Measurements from ENCODE around the gene PARD3. TPM values are rescaled to one million over a fixed set of nuclear protein-coding genes. Genes with fewer than 3 reads are reported as not detected.
"Not testable (repeated sequence)": the region's sequence is repeated elsewhere in the genome, so short reads cannot be mapped to it uniquely, and the experiment has no call there.

PARD3 gene
- total RNA-seq, 1 experiment from 2014 or later, result 55.3 TPM

- no peak for DNase-seq (ENCODE audit: low read depth)
Measured at GRCh38 chr10:34433241-34434076, 381.6 kb downstream of the PARD3 start.

- no peak for DNase-seq (ENCODE audit: low read depth)
Measured at GRCh38 chr10:34432589-34432988, 382.5 kb downstream of the PARD3 start.

- DNase-seq (ENCODE audit: low read depth), result no peak
Measured at GRCh38 chr10:34430685-34431084, 384.4 kb downstream of the PARD3 start.

GRCh38 chr10:34428501-34428900, 386.6 kb downstream of the PARD3 start:
- DNase-seq (ENCODE audit: low read depth), result no peak

- no peak for DNase-seq (ENCODE audit: low read depth)
Measured at GRCh38 chr10:34427911-34428216, 387.2 kb downstream of the PARD3 start.

- DNase-seq (ENCODE audit: low read depth), result not testable (repeated sequence)
Measured at GRCh38 chr10:34427158-34427910, 387.8 kb downstream of the PARD3 start.

- DNase-seq (ENCODE audit: low read depth), result not testable (repeated sequence)
Measured at GRCh38 chr10:34426538-34427157, 388.4 kb downstream of the PARD3 start.

- no peak for DNase-seq (ENCODE audit: low read depth)
Measured at GRCh38 chr10:34426041-34426440, 389.1 kb downstream of the PARD3 start.

GRCh38 chr10:34423673-34424625, 391.1 kb downstream of the PARD3 start:
- no peak for DNase-seq (ENCODE audit: low read depth)

GRCh38 chr10:34420795-34421194, 394.3 kb downstream of the PARD3 start:
- no peak for DNase-seq (ENCODE audit: low read depth)

- DNase-seq (ENCODE audit: low read depth), result no peak
Measured at GRCh38 chr10:34420273-34420672, 394.8 kb downstream of the PARD3 start.

GRCh38 chr10:34415039-34415438, 400.1 kb downstream of the PARD3 start:
- no peak for DNase-seq (ENCODE audit: low read depth)

GRCh38 chr10:34413756-34414587, 401.1 kb downstream of the PARD3 start:
- DNase-seq (ENCODE audit: low read depth), result no peak

- DNase-seq (ENCODE audit: low read depth), result no peak
Measured at GRCh38 chr10:34413214-34413613, 401.9 kb downstream of the PARD3 start.

- no peak for DNase-seq (ENCODE audit: low read depth)
Measured at GRCh38 chr10:34408956-34409355, 406.1 kb downstream of the PARD3 start.

GRCh38 chr10:34408381-34408780, 406.7 kb downstream of the PARD3 start:
- no peak for DNase-seq (ENCODE audit: low read depth)

- DNase-seq (ENCODE audit: low read depth), result peak; percentile 44
Measured at GRCh38 chr10:34407324-34407805, 407.7 kb downstream of the PARD3 start.

GRCh38 chr10:34406463-34407323, 408.4 kb downstream of the PARD3 start:
- no peak for DNase-seq (ENCODE audit: low read depth)

All from HT1080 (cell line).